GM12878 (cell line): ENCODE data around the gene SLC35E1. TPM values are rescaled to one million over a fixed set of nuclear protein-coding genes. Genes with fewer than 3 reads are reported as not detected.

Experiments used
- ATAC-seq: fragments of 200-7000 bp; cut with Tn5 transposase; 3 replicates; pipeline ENCODE4 v1.9.1; 2020; ENCODE audit warnings: mild to moderate bottlenecking, moderate library complexity
- BruUV-seq: library from RNA; stranded (reverse); fragments of 400-500 nt; replicated peaks from 2 replicates; lab custom pipeline; 2021; lab: Mats Ljungman, UMichigan
- CTCF ChIA-PET: fragments of 300-600 bp; sonication (Branson Sonifier 250); formaldehyde crosslinking; extraction: SDS; loops from one replicate; lab custom pipeline; 2021; ENCODE audit warnings: inconsistent platforms; lab: Yijun Ruan, JAX
- POLR2A ChIA-PET: fragments of 350-600 bp; formaldehyde crosslinking; extraction: SDS; loops from one replicate; lab custom pipeline; 2021; ENCODE audit warnings: inconsistent platforms; lab: Charles Lee
- RAD21 ChIA-PET: fragments of 300-600 bp; sonication (Branson Sonifier 250); formaldehyde crosslinking; loops from one replicate; lab custom pipeline; 2023; ENCODE audit warnings: antibody characterized with exemption; ENCODE audit not compliant: unreplicated experiment; lab: Charles Lee
- SMC1A ChIA-PET: fragments of 300-600 bp; sonication (Branson Sonifier 250); formaldehyde crosslinking; loops from one replicate; lab custom pipeline; 2023; ENCODE audit not compliant: unreplicated experiment, uncharacterized antibody; lab: Charles Lee
- DNase-seq: peaks from one replicate; pipeline ENCODE4 v3.0.0-alpha.2; 2011; ENCODE audit warnings: low read depth, low spot score
- FAIRE-seq: peaks from 3 replicates; lab custom pipeline; 2011; peaks lifted over from hg19 to GRCh38; lab: Jason Lieb, UNC
- H2AFZ ChIP-seq: 2 replicates; pipeline ENCODE4 v1.6.0; 2011; ENCODE audit warnings: low read depth, low read length, control low read depth; ENCODE audit not compliant: control insufficient read depth
- H3K27ac ChIP-seq: 2 replicates; pipeline ENCODE4 v1.5.1; 2011; ENCODE audit warnings: control low read depth; ENCODE audit not compliant: control insufficient read depth, insufficient read depth
- H3K27me3 ChIP-seq, 2 experiments: replicated peaks in 1 of 2; 2 replicates each; pipeline versions ENCODE4 v1.6.0 to v1.6.1; 2011; ENCODE audit warnings: low read length in 1 of 2; ENCODE audit not compliant: control insufficient read depth in 2 of 2, insufficient read depth in 2 of 2
- H3K36me3 ChIP-seq, 2 experiments: 2 replicates each; pipeline ENCODE4 v1.5.1; 2011; ENCODE audit warnings: low read length in 1 of 2; ENCODE audit not compliant: control insufficient read depth in 2 of 2, insufficient read depth in 2 of 2
- H3K4me1 ChIP-seq: 2 replicates; pipeline ENCODE4 v1.6.1; 2011; ENCODE audit warnings: mild to moderate bottlenecking, low read length, moderate library complexity, mixed read lengths; ENCODE audit not compliant: control insufficient read depth, insufficient read depth
- H3K4me2 ChIP-seq: 2 replicates; pipeline ENCODE4 v1.6.0; 2011; ENCODE audit warnings: control low read depth; ENCODE audit not compliant: control insufficient read depth, insufficient read depth
- H3K4me3 ChIP-seq: fragments of 200-600 bp; sonication (generic); 2 replicates; pipeline ENCODE4 v1.5.1; 2016
- H3K79me2 ChIP-seq: 2 replicates; pipeline ENCODE4 v1.6.0; 2011; ENCODE audit warnings: low read length; ENCODE audit not compliant: control insufficient read depth, insufficient read depth
- H3K9ac ChIP-seq: 2 replicates; pipeline ENCODE4 v1.8.0; 2011; ENCODE audit warnings: low read length, control low read depth, mixed read lengths; ENCODE audit not compliant: control insufficient read depth, insufficient read depth
- H3K9me3 ChIP-seq: replicated peaks from 3 replicates; pipeline ENCODE4 v1.5.1; 2011; ENCODE audit warnings: mild to moderate bottlenecking, low read length; ENCODE audit not compliant: control insufficient read depth, insufficient read depth
- H4K20me1 ChIP-seq: 2 replicates; pipeline ENCODE4 v1.6.0; 2011; ENCODE audit not compliant: control insufficient read depth, insufficient read depth
- BMI1 ChIP-seq: fragments of 450-650 bp; IDR thresholded peaks from 2 replicates; pipeline ENCODE4 v1.6.1; 2016; ENCODE audit warnings: mild to moderate bottlenecking, moderate library complexity, borderline replicate concordance
- CHD4 ChIP-seq: fragments of 200-600 bp; sonication (generic); IDR thresholded peaks from 2 replicates; pipeline ENCODE4 v1.6.1; 2016; ENCODE audit warnings: mild to moderate bottlenecking
- CREM ChIP-seq: IDR thresholded peaks from 2 replicates; pipeline ENCODE4 v1.6.1; 2014; ENCODE audit warnings: antibody characterized with exemption, low read depth
- E2F8 ChIP-seq: fragments of 450-650 bp; IDR thresholded peaks from 2 replicates; pipeline ENCODE4 v1.6.1; 2018; ENCODE audit warnings: mild to moderate bottlenecking, low read depth, moderate library complexity; ENCODE audit not compliant: partially characterized antibody
- NR2C1 ChIP-seq: fragments of 450-650 bp; IDR thresholded peaks from 2 replicates; pipeline ENCODE4 v1.6.1; 2017; ENCODE audit warnings: antibody characterized with exemption, mild to moderate bottlenecking, moderate library complexity
- NRF1 ChIP-seq: conservative IDR thresholded peaks from 2 replicates; pipeline ENCODE4 v1.6.1; 2011; ENCODE audit warnings: mild to moderate bottlenecking, low read depth, low read length, improper control_type of control experiment
- POLR2A ChIP-seq: IDR thresholded peaks from 2 replicates; pipeline ENCODE4 v1.6.1; 2011; ENCODE audit warnings: low read depth, mild to moderate bottlenecking, low read length
- POLR2AphosphoS5 ChIP-seq: IDR thresholded peaks from 2 replicates; pipeline ENCODE4 v1.6.1; 2011; ENCODE audit warnings: mild to moderate bottlenecking, low read length, inconsistent platforms
- RAD21 ChIP-seq: IDR thresholded peaks from 2 replicates; pipeline ENCODE4 v1.6.1; 2011; ENCODE audit warnings: mild to moderate bottlenecking, low read depth, low read length, moderate library complexity; ENCODE audit not compliant: insufficient read depth
- SIN3A ChIP-seq: IDR thresholded peaks from 2 replicates; pipeline ENCODE4 v1.6.1; 2012; ENCODE audit warnings: low read depth, low read length, improper control_type of control experiment
- SKIL ChIP-seq: fragments of 450-650 bp; IDR thresholded peaks from 2 replicates; pipeline ENCODE4 v1.6.1; 2017; ENCODE audit warnings: mild to moderate bottlenecking, low read depth, inconsistent platforms; ENCODE audit not compliant: poor library complexity, severe bottlenecking
- SP1 ChIP-seq: IDR thresholded peaks from one replicate; pipeline ENCODE4 v1.6.1; 2011; ENCODE audit warnings: low read depth, low read length
- YY1 ChIP-seq: IDR thresholded peaks from 2 replicates; pipeline ENCODE4 v1.6.1; 2011; ENCODE audit warnings: low read depth, mild to moderate bottlenecking, low read length
- whole genome bisulfite sequencing: methylation state at CpG from one replicate; pipeline ENCODE4 v1.1.6; 2016; ENCODE audit warnings: low lambda C conversion rate; ENCODE audit not compliant: insufficient replicate concordance, insufficient coverage; ENCODE audit errors: missing lambda C conversion rate; 5-methylcytosine and 5-hydroxymethylcytosine counted together
- in situ Hi-C: fragments of 300-500 bp; cut with MboI; formaldehyde crosslinking; loops from 9 replicates; pipeline ENCODE4 v1.14.3; 2018; ENCODE audit warnings: mixed read lengths
- intact Hi-C: fragments of 100-400 bp; cut with micrococcal nuclease; formaldehyde crosslinking; loops from one replicate; pipeline ENCODE4 v1.14.2; 2022; ENCODE audit not compliant: unreplicated experiment
- polyA plus RNA-seq, 11 experiments: library from polyadenylated mRNA; depleted of rRNA in 4 of 11; unstranded in 6 of 11; stranded (reverse) in 5 of 11; fragments of >200 nt; fragmentation: Nextera tagmentation in 4 of 11; fragmentation: Illumina TruSeq in 1 of 11; extraction: Ambion mirVana in 4 of 11; extraction: Trizol in 1 of 11; gene quantifications; 1 replicate in 1 of 11; 2 replicates in 10 of 11; pipeline versions ENCODE4 v1.2.1 to v1.2.3, GENCODE V29; 2011 to 2016; ENCODE audit warnings: inconsistent platforms in 2 of 11, missing spikeins in 2 of 11, low read depth in 1 of 11
- total RNA-seq, 4 experiments: library from RNA; depleted of rRNA in 3 of 4; stranded (reverse); fragments of >200 nt in 3 of 4; fragmentation: Illumina TruSeq in 1 of 4; extraction: Trizol in 1 of 4; gene quantifications; 2 replicates each; pipeline versions ENCODE4 v1.2.1 to v1.2.3, GENCODE V29; 2013 to 2021

SLC35E1 gene
- total and polyA plus RNA-seq, 10 of the 15 experiments (the other 5 are each of a cell fraction or from before 2014, with no cell fraction given): 11.3 to 37.7 (median 22.1) TPM

GRCh38 chr19:16620018-16620417, 47.8 kb upstream of the SLC35E1 start:
- Histone ChIP-seq H2AFZ (no peak overlapping the region), H3K4me1 (peaks cover 46% of the 10 kb centered on the region), H3K4me3 (no peak overlapping the region), H3K9ac (no peak overlapping the region), H3K9me3 (no peaks in the 10 kb centered on the region), H4K20me1 (peaks cover 15% of the 10 kb centered on the region), H3K36me3 (peaks cover 4 to 17% of the 10 kb centered on the region in 2 experiments; a peak in 2 of 4 replicates), H3K27ac (no peak overlapping the region)
- ATAC-seq (no peak), DNase-seq (no peak), FAIRE-seq (no peak)
- in situ Hi-C loops: no loop called here
- intact Hi-C loops: loop anchor here (5.0 kb wide), 1 partner anchor 78 kb away; the partner anchor contains the start of gene CHERP
- RAD21 ChIA-PET: no interaction called here
- BruUV-seq: no TSS peak
- SMC1A ChIA-PET: no interaction called here
- 92% methylated on average over 5 of the region's 5 CpGs for WGBS
- TF ChIP-seq POLR2AphosphoS5: 0 out of 2 replicates have a peak, but pooled peaks have one; percentile 18
- no peak for TF ChIP-seq SIN3A
- TF ChIP-seq, all 136 proteins: peak for 1
- peak overlapping the region; percentile 35; the same call in 1 of the 2 replicates for H3K4me2 ChIP-seq
- H3K79me2 ChIP-seq: peaks cover 99% of the 10 kb centered on the region
- ChIA-PET POLR2A (interaction anchor here (0.5 kb wide), 1 partner anchor 26 kb away, joined by 3 read pairs; no protein-coding TSS in a partner anchor), CTCF (interaction anchor here (1.0 kb wide), 1 partner anchor 46 kb away, joined by 3 read pairs; no protein-coding TSS in a partner anchor)
- no peaks in the 10 kb centered on the region for H3K27me3 ChIP-seq

GRCh38 chr19:16619457-16619856, 47.2 kb upstream of the SLC35E1 start:
- Histone ChIP-seq H2AFZ (no peak overlapping the region), H3K27ac (no peak overlapping the region), H3K9ac (no peak overlapping the region), H3K9me3 (no peaks in the 10 kb centered on the region), H4K20me1 (peaks cover 15% of the 10 kb centered on the region; the same call in 1 of the 2 replicates), H3K4me2 (peak overlapping the region; percentile 45), H3K4me1 (peaks cover 44% of the 10 kb centered on the region), H3K4me3 (no peak overlapping the region), H3K79me2 (peaks cover 99% of the 10 kb centered on the region), H3K27me3 (no peaks in the 10 kb centered on the region), H3K36me3 (peaks cover 4 to 12% of the 10 kb centered on the region in 2 experiments; a peak in 2 of 4 replicates)
- CTCF ChIA-PET: interaction anchor here (1.0 to 2.2 kb wide), 3 partner anchors 14 to 51 kb away, joined by 3 to 5 read pairs (median 4); no protein-coding TSS in a partner anchor
- intact Hi-C loops (no loop called here), in situ Hi-C loops (no loop called here)
- POLR2A ChIA-PET: interaction anchor here (1.4 to 3.4 kb wide), 3 partner anchors 9 to 34 kb away, joined by 4 to 19 read pairs (median 12); no protein-coding TSS in a partner anchor
- 57% methylated on average over 7 of the region's 7 CpGs for WGBS
- SMC1A ChIA-PET: interaction anchor here (1.1 to 2.9 kb wide), 2 partner anchors 10 to 46 kb away, joined by 4 to 14 read pairs; no protein-coding TSS in a partner anchor
- ATAC-seq (peak; percentile 7), FAIRE-seq (no peak), DNase-seq (no peak)
- BruUV-seq: no TSS peak
- RAD21 ChIA-PET: interaction anchor here (1.2 to 2.5 kb wide), 3 partner anchors 9 to 32 kb away, joined by 3 to 17 read pairs (median 12); partner anchors contain the start of gene MED26
- no peak for TF ChIP-seq CREM
- no peak for TF ChIP-seq YY1
- no peak for TF ChIP-seq CHD4
- TF ChIP-seq SP1: no peak
- TF ChIP-seq E2F8: no peak
- no peak for TF ChIP-seq POLR2A
- no peak for TF ChIP-seq BMI1
- TF ChIP-seq RAD21: no peak
- no peak for TF ChIP-seq SKIL
- TF ChIP-seq NR2C1: no peak
- no peak for TF ChIP-seq NRF1
